Activated naive CD4-positive, alpha-beta T cell treated with anti-CD3 and anti-CD28 coated beads, Interleukin-2, amount 10 ng/mL, durations not matched to agents 5 hours and 36 hours (primary cell): ENCODE results near the gene ALKBH8. TPM values are rescaled to one million over a fixed set of nuclear protein-coding genes. Genes with fewer than 3 reads are reported as not detected.

Experiments used
- total RNA-seq, 2 experiments: library from RNA; stranded (reverse); gene quantifications; one replicate each; pipeline ENCODE4 v1.2.3, GENCODE V29; 2021

ALKBH8 gene
- 10 to 100 TPM in 1 of 2 experiments, 1 to 10 TPM in 1; 9.1 to 10.5 TPM for total RNA-seq

GRCh38 chr11:107565219-107565937, at the start of gene ALKBH8:
Gene ALKBH8, minus strand, starts transcription at chr11:107565735. Its CDS starts 4,842 bp downstream, at chr11:107560893.

GRCh38 chr11:107590460-107591377, 25.2 kb upstream of the ALKBH8 start, which contains the start of gene ELMOD1:
Gene ELMOD1, plus strand, starts transcription at chr11:107591147. Its CDS starts 27,043 bp downstream, at chr11:107618190.

GRCh38 chr11:107457558-107458271, 107.8 kb downstream of the ALKBH8 start, which contains the start of gene CWF19L2:
Gene CWF19L2, minus strand, starts transcription at chr11:107457825. Its CDS starts 9 bp downstream, at chr11:107457816.

Other genes starting within 250 kb of the ALKBH8 start
- 10 to 100 TPM; 12.4 to 14.3 TPM for gene CWF19L2, start 107.9 kb downstream of the ALKBH8 start, total RNA-seq
- gene ELMOD1, start 25.4 kb upstream of the ALKBH8 start, total RNA-seq, result not detected
- not detected for gene SLN, start 146.3 kb upstream of the ALKBH8 start, total RNA-seq